Measurements from ENCODE around the gene BCAR1. TPM values are rescaled to one million over a fixed set of nuclear protein-coding genes. Genes with fewer than 3 reads are reported as not detected.

The BCAR1 gene
- total RNA-seq, 1 experiment from 2014 or later, result 120 TPM

Other genes starting within 250 kb of the BCAR1 start
- 3.1 TPM for gene LDHD, start 134.8 kb downstream of the BCAR1 start, total RNA-seq (2021; ENCODE audit: unreplicated experiment)
- 10.0 TPM for gene ZFP1, start 103.1 kb downstream of the BCAR1 start, total RNA-seq (2021; ENCODE audit: unreplicated experiment)
- 5.0 TPM for gene CTRB2, start 44.5 kb downstream of the BCAR1 start, total RNA-seq (2021; ENCODE audit: unreplicated experiment)
- gene CTRB1, start 32.6 kb downstream of the BCAR1 start, total RNA-seq (2021; ENCODE audit: unreplicated experiment), result 2.7 TPM
- gene CFDP1, start 181.9 kb upstream of the BCAR1 start, total RNA-seq (2021; ENCODE audit: unreplicated experiment), result 25.7 TPM
- gene TMEM170A, start 213.1 kb upstream of the BCAR1 start, total RNA-seq (2021; ENCODE audit: unreplicated experiment), result 19.0 TPM
- 0.05 TPM for gene CHST6, start 243.8 kb upstream of the BCAR1 start, total RNA-seq (2021; ENCODE audit: unreplicated experiment)

All from Panc1 (cell line).